ENCODE measurements around the gene UBE2M.

The UBE2M gene

DNA sequence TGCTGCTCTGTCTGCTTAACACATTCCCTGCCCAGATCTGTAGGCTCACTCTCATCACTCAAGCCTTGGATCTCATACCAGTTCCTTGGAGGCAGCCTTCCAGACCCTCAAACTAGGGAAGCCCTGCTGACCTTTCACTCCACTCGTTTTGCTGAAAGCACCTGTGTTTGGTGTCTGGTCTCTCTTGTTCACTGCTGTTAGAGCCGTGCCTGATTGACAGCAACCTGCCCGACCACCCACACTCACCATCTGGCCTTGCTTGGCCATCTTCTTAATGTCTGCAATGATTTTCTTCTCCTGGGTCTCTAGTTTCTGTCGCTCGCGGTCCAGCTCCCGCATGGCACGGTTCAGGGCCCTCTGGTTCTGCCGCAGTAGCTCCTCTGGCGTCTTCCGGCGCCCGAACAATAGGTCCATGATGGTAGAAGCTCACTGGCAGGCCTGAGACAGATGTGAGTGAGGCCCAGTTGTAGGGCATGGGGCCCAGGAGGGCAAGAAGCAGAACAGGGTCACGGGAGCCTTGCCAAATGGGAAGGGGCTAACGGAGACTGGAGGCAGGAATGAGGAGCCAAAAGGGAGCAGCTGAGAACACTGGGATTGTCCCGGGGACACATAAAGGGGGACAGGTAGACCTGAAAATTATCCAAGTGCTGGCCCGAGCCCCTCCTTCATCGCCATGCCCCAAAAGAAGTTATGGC, 4.5 kb downstream of the UBE2M start:
- H3K36me3 ChIP-seq (ENCODE audit: control insufficient read depth, insufficient read depth, low read length): peaks cover 66% of the 10 kb centered on the region

DNA sequence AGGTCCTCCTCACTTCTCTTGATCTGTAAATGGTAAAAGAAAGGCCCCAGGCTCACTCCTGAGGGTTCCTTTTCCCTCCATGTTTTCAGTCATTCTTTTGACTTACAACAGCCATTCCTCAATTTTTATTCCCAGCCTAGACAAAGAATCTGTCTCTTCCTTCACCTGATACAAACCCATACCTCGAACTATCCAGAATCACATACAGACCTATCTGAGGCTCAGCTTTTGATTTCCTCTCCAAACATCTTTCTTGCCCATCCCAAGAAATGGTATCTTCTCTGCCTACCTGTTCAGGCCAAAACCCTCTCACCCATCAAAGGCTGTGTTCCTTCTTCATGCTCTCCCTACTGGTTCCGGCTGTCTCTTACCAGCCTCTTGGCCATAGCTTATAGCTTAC, 5.8 kb downstream of the UBE2M start:
- no peaks in the 10 kb centered on the region for H3K9me3 ChIP-seq (ENCODE audit: control insufficient read depth, low read length)
- H3K4me1 ChIP-seq (ENCODE audit: control insufficient read depth, insufficient read depth, low read length, poor library complexity, severe bottlenecking): peaks cover 21% of the 10 kb centered on the region
- H3K36me3 ChIP-seq (ENCODE audit: control insufficient read depth, insufficient read depth, low read length): peaks cover 79% of the 10 kb centered on the region
- no peak overlapping the region for H3K27ac ChIP-seq (ENCODE audit: low read depth, low read length, severe bottlenecking)
- no peak overlapping the region for H3K4me3 ChIP-seq (ENCODE audit: extremely low read depth, insufficient read depth, low read length, poor library complexity, severe bottlenecking)
- 94 to 100% methylated on average over 1 to 2 of the region's 2 CpGs for WGBS, 2 experiments (ENCODE audit: insufficient coverage in 2 of 2)

More for the DNA sequence above, 4.5 kb downstream of the UBE2M start:
- no peaks in the 10 kb centered on the region for H3K9me3 ChIP-seq (ENCODE audit: control insufficient read depth, low read length)
- peak overlapping the region; percentile 62 for H3K4me3 ChIP-seq (ENCODE audit: extremely low read depth, insufficient read depth, low read length, poor library complexity, severe bottlenecking)
- 84% methylated on average over 18 of the region's 18 CpGs for WGBS, 2 experiments (ENCODE audit: insufficient coverage in 2 of 2)
- H3K27ac ChIP-seq (ENCODE audit: low read depth, low read length, severe bottlenecking): peak overlapping the region; percentile 92
- peaks cover 21% of the 10 kb centered on the region for H3K4me1 ChIP-seq (ENCODE audit: control insufficient read depth, insufficient read depth, low read length, poor library complexity, severe bottlenecking)

DNA sequence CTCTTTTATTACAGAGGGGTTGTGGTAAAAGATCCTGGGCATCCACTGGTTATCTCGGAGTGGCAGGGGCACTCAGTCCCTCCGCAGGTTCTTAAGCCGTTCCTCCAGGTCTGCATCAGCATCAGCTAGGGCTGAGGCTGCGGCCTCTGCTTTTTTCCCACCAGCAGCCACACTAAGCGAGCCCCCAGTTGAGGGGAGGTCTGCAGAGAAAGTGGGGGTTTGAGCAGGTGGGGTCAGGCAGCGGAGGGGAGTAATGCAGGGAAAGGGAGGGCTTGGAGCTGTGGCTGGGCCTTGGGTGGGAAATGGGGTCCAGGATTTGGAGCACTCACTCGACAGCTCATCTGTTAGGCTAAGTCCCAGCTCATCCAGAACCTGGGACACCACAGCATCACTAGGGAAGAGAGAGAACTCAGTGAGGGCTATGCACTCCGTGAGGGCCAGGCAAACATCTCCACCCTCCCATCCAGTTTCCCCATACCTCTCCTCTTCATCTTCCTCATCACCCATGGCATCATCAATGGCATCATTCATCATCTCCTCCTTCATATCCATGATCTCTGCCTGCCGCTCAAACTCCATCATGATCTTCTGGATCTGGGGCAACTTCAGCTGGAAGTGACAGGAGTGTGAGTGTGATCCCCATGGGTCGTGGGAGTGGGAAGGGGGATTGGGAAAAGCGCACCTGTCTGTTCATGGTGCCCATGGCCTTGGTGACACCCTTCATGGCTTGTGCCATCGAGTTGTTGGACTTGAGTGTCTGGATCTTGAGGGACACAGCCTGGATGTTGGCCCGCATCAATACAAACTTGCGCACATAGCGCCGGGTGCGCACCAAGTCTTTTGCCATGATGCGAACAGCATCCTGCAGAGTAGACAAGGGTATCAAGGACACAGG, 6.6 kb downstream of the UBE2M start:
- H3K9me3 ChIP-seq (ENCODE audit: control insufficient read depth, low read length): no peaks in the 10 kb centered on the region
- H3K4me3 ChIP-seq (ENCODE audit: extremely low read depth, insufficient read depth, low read length, poor library complexity, severe bottlenecking): no peak overlapping the region
- WGBS, 2 experiments (ENCODE audit: insufficient coverage in 2 of 2): 97 to 98% methylated on average over 12 to 13 of the region's 18 CpGs
- H3K4me1 ChIP-seq (ENCODE audit: control insufficient read depth, insufficient read depth, low read length, poor library complexity, severe bottlenecking): peaks cover 21% of the 10 kb centered on the region
- H3K36me3 ChIP-seq (ENCODE audit: control insufficient read depth, insufficient read depth, low read length): peaks cover 85% of the 10 kb centered on the region
- H3K27ac ChIP-seq (ENCODE audit: low read depth, low read length, severe bottlenecking): no peak overlapping the region

DNA sequence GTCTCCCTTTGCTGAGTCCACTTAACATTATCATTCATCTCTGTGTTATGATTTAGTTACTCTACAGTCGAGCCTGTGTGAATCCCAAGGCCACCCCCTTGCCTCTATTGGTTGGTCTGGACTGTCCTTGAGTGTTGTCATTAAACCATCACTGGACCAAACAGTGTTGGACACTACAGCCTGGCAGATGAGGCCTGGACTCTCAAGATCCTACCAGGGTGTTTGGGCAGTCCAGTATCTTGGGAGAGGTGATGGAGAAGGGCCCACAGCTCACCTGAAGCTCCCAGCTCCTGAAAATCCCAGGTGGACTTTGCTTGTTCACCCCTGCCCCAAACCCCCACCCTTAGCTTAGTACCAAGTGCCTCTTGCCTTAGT, 7.3 kb downstream of the UBE2M start:
- Histone ChIP-seq H3K4me3 (ENCODE audit: extremely low read depth, insufficient read depth, low read length, poor library complexity, severe bottlenecking) (no peak overlapping the region), H3K4me1 (ENCODE audit: control insufficient read depth, insufficient read depth, low read length, poor library complexity, severe bottlenecking) (peaks cover 23% of the 10 kb centered on the region), H3K27ac (ENCODE audit: low read depth, low read length, severe bottlenecking) (no peak overlapping the region), H3K36me3 (ENCODE audit: control insufficient read depth, insufficient read depth, low read length) (peaks cover 85% of the 10 kb centered on the region), H3K9me3 (ENCODE audit: control insufficient read depth, low read length) (no peaks in the 10 kb centered on the region)
- 100% methylated on average over 1 of the region's 1 CpG; no CpG with 5 or more reads in 1 of the 2 experiments for WGBS, 2 experiments (ENCODE audit: insufficient coverage in 2 of 2)

DNA sequence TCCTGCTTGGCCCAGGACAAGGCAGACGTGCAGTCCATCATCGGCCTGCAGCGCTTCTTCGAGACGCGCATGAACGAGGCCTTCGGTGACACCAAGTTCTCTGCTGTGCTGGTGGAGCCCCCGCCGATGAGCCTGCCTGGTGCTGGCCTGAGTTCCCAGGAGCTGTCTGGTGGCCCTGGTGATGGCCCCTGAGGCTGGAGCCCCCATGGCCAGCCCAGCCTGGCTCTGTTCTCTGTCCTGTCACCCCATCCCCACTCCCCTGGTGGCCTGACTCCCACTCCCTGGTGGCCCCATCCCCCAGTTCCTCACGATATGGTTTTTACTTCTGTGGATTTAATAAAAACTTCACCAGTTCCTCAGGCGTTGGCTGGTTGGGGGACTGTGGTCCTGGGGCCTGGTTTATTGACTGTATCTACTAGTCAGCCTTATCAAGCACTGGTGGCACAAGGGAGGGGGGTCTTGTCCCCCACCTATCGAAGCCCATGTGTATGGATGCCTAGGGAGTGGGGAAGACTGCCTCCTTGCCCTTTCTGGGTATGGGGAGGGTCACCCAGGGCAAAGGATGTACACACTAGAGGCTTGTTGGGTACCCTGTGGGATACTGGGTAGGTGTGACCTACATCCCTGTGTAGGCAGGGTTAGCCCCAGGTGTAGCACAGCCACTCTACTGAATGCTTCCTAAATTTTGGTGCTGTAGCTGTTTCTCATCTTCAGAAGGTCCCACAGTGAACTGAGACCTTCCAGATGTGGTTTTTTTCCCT, 7.9 kb downstream of the UBE2M start:
- H3K9me3 ChIP-seq (ENCODE audit: control insufficient read depth, low read length): no peaks in the 10 kb centered on the region
- peaks cover 85% of the 10 kb centered on the region for H3K36me3 ChIP-seq (ENCODE audit: control insufficient read depth, insufficient read depth, low read length)
- no peak overlapping the region for H3K4me3 ChIP-seq (ENCODE audit: extremely low read depth, insufficient read depth, low read length, poor library complexity, severe bottlenecking)
- 98% methylated on average over 11 of the region's 13 CpGs for WGBS, 2 experiments (ENCODE audit: insufficient coverage in 2 of 2)
- H3K4me1 ChIP-seq (ENCODE audit: control insufficient read depth, insufficient read depth, low read length, poor library complexity, severe bottlenecking): peaks cover 22% of the 10 kb centered on the region
- no peak overlapping the region for H3K27ac ChIP-seq (ENCODE audit: low read depth, low read length, severe bottlenecking)

DNA sequence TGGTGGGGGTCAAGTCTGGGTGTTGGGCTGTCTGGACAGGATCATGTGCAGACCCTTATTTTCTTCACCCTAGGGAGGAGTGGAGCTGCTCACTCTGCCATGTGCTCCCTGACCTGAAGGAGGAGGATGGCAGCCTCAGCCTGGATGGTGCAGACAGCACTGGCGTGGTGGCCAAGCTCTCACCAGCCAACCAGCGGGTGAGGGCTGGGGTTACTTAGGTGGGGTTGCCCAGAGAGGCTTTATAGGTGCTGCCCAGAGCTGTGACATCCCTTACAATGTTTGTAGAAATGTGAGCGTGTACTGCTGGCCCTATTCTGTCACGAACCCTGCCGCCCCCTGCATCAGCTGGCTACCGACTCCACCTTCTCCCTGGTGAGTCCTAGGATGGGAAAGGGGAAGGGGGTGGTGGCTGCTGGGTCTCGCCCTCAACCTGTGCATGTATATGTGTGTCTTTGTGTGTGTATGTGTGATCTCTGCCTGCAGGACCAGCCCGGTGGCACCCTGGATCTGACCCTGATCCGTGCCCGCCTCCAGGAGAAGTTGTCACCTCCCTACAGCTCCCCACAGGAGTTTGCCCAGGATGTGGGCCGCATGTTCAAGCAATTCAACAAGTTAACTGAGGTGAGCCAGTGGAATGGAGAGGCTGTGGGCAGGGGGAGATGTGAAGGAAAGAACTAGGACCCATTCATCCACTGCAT, 8.6 kb downstream of the UBE2M start:
- Histone ChIP-seq H3K9me3 (ENCODE audit: control insufficient read depth, low read length) (no peaks in the 10 kb centered on the region), H3K27ac (ENCODE audit: low read depth, low read length, severe bottlenecking) (no peak overlapping the region), H3K36me3 (ENCODE audit: control insufficient read depth, insufficient read depth, low read length) (peaks cover 85% of the 10 kb centered on the region), H3K4me3 (ENCODE audit: extremely low read depth, insufficient read depth, low read length, poor library complexity, severe bottlenecking) (no peak overlapping the region), H3K4me1 (ENCODE audit: control insufficient read depth, insufficient read depth, low read length, poor library complexity, severe bottlenecking) (peaks cover 17% of the 10 kb centered on the region)
- WGBS, 2 experiments (ENCODE audit: insufficient coverage in 2 of 2): 95 to 98% methylated on average over 6 to 7 of the region's 11 CpGs

DNA sequence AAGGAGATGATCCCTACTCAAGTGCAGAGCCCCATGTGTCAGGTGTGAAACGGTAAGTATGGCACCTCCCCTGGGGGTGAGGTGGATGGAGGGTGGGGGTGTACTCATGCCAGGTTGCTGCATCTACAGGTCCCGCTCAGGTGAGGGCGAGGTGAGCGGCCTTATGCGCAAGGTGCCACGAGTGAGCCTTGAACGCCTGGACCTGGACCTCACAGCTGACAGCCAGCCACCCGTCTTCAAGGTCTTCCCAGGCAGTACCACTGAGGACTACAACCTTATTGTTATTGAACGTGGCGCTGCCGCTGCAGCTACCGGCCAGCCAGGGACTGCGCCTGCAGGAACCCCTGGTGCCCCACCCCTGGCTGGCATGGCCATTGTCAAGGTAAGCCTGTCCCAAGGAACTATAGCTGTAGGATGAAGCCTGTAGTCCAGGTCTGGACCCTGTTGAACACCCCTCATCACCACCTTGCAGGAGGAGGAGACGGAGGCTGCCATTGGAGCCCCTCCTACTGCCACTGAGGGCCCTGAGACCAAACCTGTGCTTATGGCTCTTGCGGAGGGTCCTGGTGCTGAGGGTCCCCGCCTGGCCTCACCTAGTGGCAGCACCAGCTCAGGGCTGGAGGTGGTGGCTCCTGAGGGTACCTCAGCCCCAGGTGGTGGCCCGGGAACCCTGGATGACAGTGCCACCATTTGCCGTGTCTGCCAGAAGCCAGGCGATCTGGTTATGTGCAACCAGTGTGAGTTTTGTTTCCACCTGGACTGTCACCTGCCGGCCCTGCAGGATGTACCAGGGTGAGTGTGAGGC, 9.3 kb downstream of the UBE2M start:
- H3K4me3 ChIP-seq (ENCODE audit: extremely low read depth, insufficient read depth, low read length, poor library complexity, severe bottlenecking): no peak overlapping the region
- H3K36me3 ChIP-seq (ENCODE audit: control insufficient read depth, insufficient read depth, low read length): peaks cover 85% of the 10 kb centered on the region
- no peaks in the 10 kb centered on the region for H3K9me3 ChIP-seq (ENCODE audit: control insufficient read depth, low read length)
- 98 to 99% methylated on average over 18 to 20 of the region's 20 CpGs for WGBS, 2 experiments (ENCODE audit: insufficient coverage in 2 of 2)
- H3K27ac ChIP-seq (ENCODE audit: low read depth, low read length, severe bottlenecking): no peak overlapping the region
- H3K4me1 ChIP-seq (ENCODE audit: control insufficient read depth, insufficient read depth, low read length, poor library complexity, severe bottlenecking): peaks cover 17% of the 10 kb centered on the region

DNA sequence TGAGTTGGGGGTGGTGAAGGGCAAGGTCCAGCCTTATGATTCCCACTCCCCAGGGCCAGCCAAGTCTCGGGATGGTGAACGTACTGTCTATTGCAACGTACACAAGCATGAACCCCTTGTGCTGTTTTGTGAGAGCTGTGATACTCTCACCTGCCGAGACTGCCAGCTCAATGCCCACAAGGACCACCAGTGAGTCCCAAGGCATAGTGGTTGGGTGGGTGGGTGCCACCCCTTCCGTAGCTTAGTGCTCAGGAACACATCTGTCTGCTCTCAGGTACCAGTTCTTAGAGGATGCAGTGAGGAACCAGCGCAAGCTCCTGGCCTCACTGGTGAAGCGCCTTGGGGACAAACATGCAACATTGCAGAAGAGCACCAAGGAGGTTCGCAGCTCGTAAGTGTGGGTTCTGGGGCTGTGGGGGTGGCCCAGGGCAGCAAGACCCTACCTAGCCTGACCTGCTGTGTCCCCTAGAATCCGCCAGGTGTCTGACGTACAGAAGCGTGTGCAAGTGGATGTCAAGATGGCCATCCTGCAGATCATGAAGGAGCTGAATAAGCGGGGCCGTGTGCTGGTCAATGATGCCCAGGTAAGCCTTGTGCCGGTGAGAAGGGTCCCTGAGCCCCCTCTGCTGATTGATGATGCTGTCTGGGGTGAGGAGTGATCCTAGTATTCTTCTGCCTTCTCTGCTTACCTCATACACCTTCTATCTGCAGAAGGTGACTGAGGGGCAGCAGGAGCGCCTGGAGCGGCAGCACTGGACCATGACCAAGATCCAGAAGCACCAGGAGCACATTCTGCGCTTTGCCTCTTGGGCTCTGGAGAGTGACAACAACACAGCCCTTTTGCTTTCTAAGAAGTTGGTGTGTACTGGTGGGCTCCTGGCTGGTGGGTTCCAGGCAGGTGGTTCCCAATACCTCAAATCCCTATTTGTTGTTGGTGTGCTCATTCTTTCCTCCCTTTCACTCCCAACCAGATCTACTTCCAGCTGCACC, 10.8 kb downstream of the UBE2M start:
- Histone ChIP-seq H3K36me3 (ENCODE audit: control insufficient read depth, insufficient read depth, low read length) (peaks cover 75% of the 10 kb centered on the region), H3K9me3 (ENCODE audit: control insufficient read depth, low read length) (no peaks in the 10 kb centered on the region), H3K4me1 (ENCODE audit: control insufficient read depth, insufficient read depth, low read length, poor library complexity, severe bottlenecking) (peaks cover 11% of the 10 kb centered on the region), H3K4me3 (ENCODE audit: extremely low read depth, insufficient read depth, low read length, poor library complexity, severe bottlenecking) (no peak overlapping the region), H3K27ac (ENCODE audit: low read depth, low read length, severe bottlenecking) (no peak overlapping the region)
- 96 to 99% methylated on average over 12 to 18 of the region's 18 CpGs for WGBS, 2 experiments (ENCODE audit: insufficient coverage in 2 of 2)

DNA sequence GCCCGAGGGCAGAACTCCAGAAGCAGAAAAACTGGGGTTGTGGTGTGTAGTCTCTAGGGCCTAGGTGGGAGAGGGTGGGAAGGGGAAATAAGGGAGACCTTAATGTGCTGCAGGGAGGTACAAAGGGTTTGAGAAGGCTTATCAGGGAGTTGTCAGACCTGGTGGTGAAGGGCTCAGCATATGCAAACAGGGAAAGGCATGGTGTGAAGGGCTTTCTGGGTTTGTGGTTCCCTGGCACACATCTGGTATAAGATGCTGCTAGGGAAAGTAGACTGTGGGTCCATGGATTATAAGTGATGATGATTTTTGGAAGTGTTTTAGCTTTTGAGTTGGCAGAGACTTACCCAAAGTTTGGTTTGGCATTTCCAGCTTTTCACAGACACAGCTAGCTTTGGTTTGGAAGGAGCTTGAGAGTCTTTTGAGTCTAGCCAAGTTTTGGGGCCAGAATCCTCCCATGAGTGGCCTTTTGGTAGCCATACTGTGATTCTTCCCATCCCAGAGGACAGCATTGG, 12.3 kb downstream of the UBE2M start:
- Histone ChIP-seq H3K9me3 (ENCODE audit: control insufficient read depth, low read length) (no peaks in the 10 kb centered on the region), H3K4me3 (ENCODE audit: extremely low read depth, insufficient read depth, low read length, poor library complexity, severe bottlenecking) (peak overlapping the region; percentile 76), H3K36me3 (ENCODE audit: control insufficient read depth, insufficient read depth, low read length) (peaks cover 60% of the 10 kb centered on the region), H3K4me1 (ENCODE audit: control insufficient read depth, insufficient read depth, low read length, poor library complexity, severe bottlenecking) (peaks cover 11% of the 10 kb centered on the region), H3K27ac (ENCODE audit: low read depth, low read length, severe bottlenecking) (no peak overlapping the region)
- WGBS, 2 experiments (ENCODE audit: insufficient coverage in 2 of 2): 18 to 31% methylated on average over 1 of the region's 1 CpG

All from mesodermal cell (in vitro differentiated cells).